Measurements from ENCODE around the gene PIK3AP1. TPM values are rescaled to one million over a fixed set of nuclear protein-coding genes. Genes with fewer than 3 reads are reported as not detected.

Gene PIK3AP1
- total RNA-seq, 2 donors from 2014 or later = 3.8 to 15.6 TPM

DNA sequence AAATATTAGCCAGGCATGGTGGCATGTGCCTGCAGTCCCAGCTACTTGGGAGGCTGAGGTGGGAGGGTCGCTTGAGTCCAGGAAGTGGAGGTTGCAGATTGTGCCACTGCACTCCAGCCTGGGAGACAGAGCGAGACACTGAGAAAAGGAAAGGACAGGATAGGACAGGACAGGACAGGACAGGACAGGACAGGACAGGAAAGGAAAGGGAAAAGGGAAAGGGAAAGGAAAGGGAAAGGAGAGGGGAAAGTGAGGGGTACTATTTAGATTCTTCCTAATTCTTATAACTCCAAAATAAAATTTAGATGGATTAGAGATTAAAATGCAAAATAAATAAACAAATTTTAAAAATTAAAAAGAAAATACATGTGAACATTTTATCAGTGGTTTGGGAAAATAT, 58.7 kb downstream of the PIK3AP1 start:
- intact Hi-C loops (cut with DNase I) = no loop called here

DNA sequence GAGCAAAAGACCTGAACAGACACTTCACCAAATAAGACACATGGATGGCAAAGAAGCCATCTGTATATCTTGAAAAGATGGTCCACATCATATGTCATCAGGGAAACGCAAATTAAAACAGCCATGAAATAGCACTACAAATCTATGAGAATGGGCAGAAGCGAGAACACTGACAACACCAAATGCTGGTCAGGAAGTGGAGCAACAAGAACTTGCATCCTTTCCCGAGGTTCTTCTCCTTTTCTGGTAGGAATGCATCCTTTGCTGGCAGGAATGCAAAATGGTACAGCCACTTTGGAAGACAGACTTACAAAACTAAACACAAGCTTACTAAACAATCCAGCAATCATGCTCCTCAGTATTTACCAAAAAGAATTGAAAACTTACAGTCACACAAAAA, 60.0 kb downstream of the PIK3AP1 start:
- no peaks in the 10 kb centered on the region for H3K9me3 ChIP-seq
- H3K27me3 ChIP-seq (replicated peaks; ENCODE audit: insufficient read depth) = no peaks in the 10 kb centered on the region
- WGBS = 89% methylated on average over 3 of the region's 3 CpGs

More for the DNA sequence above, 58.7 kb downstream of the PIK3AP1 start:
- Histone ChIP-seq H3K4me1 (replicated peaks) (no peaks in the 10 kb centered on the region), H3K27ac (no peak overlapping the region), H3K36me3 (no peaks in the 10 kb centered on the region), H3K9me3 (no peaks in the 10 kb centered on the region), H3K4me3 (no peak overlapping the region), H3K27me3 (replicated peaks; ENCODE audit: insufficient read depth) (no peaks in the 10 kb centered on the region)
- no peak for DNase-seq (ENCODE audit: low spot score)
- TF ChIP-seq POLR2A (IDR thresholded peaks at IDR 0.05) (no peak), POLR2AphosphoS5 (IDR thresholded peaks at IDR 0.05) (no peak)
- TF ChIP-seq, protein P1, sequence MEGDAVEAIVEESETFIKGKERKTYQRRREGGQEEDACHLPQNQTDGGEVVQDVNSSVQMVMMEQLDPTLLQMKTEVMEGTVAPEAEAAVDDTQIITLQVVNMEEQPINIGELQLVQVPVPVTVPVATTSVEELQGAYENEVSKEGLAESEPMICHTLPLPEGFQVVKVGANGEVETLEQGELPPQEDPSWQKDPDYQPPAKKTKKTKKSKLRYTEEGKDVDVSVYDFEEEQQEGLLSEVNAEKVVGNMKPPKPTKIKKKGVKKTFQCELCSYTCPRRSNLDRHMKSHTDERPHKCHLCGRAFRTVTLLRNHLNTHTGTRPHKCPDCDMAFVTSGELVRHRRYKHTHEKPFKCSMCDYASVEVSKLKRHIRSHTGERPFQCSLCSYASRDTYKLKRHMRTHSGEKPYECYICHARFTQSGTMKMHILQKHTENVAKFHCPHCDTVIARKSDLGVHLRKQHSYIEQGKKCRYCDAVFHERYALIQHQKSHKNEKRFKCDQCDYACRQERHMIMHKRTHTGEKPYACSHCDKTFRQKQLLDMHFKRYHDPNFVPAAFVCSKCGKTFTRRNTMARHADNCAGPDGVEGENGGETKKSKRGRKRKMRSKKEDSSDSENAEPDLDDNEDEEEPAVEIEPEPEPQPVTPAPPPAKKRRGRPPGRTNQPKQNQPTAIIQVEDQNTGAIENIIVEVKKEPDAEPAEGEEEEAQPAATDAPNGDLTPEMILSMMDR (IDR thresholded peaks at IDR 0.05) = no peak
- WGBS = 80% methylated on average over 2 of the region's 2 CpGs

GRCh38 chr10:96658844-96659243, 61.5 kb downstream of the PIK3AP1 start:
- intact Hi-C loops (cut with DNase I) = no loop called here
- H3K36me3 ChIP-seq = no peaks in the 10 kb centered on the region
- H3K9me3 ChIP-seq = no peaks in the 10 kb centered on the region
- 74% methylated on average over 3 of the region's 3 CpGs for WGBS
- DNase-seq (ENCODE audit: low spot score) = no peak
- no peaks in the 10 kb centered on the region for H3K27me3 ChIP-seq (replicated peaks; ENCODE audit: insufficient read depth)
- no peak for TF ChIP-seq POLR2AphosphoS5 (IDR thresholded peaks at IDR 0.05)
- TF ChIP-seq, protein P1 (IDR thresholded peaks at IDR 0.05) = no peak
- no peak for TF ChIP-seq POLR2A (IDR thresholded peaks at IDR 0.05)
- no peak overlapping the region for H3K4me3 ChIP-seq
- H3K4me1 ChIP-seq (replicated peaks) = no peaks in the 10 kb centered on the region
- H3K27ac ChIP-seq = no peak overlapping the region

More for the DNA sequence above, 60.0 kb downstream of the PIK3AP1 start:
- no peaks in the 10 kb centered on the region for H3K4me1 ChIP-seq (replicated peaks)
- no peak for TF ChIP-seq POLR2AphosphoS5 (IDR thresholded peaks at IDR 0.05)
- TF ChIP-seq, protein P1 (IDR thresholded peaks at IDR 0.05) = no peak
- TF ChIP-seq POLR2A (IDR thresholded peaks at IDR 0.05) = no peak
- intact Hi-C loops (cut with DNase I) = no loop called here
- no peak overlapping the region for H3K4me3 ChIP-seq
- DNase-seq (ENCODE audit: low spot score) = no peak
- no peaks in the 10 kb centered on the region for H3K36me3 ChIP-seq
- H3K27ac ChIP-seq = no peak overlapping the region

DNA sequence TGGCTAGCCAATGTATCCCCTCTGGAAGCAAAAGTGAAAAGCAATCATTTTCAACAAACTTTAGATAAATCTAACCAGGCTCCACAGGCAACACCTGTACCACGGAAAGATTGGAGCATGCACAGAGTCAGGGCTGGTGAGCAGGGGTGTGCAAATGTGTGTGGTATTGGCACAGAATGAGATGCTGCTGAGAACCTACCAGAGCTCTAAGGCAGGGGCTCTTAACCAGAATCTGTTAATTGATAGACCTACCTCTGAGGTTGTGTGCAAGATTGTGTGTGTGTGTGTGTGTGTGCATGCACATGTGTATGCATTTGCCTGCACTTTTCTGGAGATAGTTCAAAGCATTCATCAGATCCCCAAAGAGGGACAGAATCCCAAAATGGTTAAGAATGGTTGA, 62.9 kb downstream of the PIK3AP1 start:
- Histone ChIP-seq H3K27ac (no peak overlapping the region), H3K36me3 (no peaks in the 10 kb centered on the region), H3K27me3 (replicated peaks; ENCODE audit: insufficient read depth) (no peaks in the 10 kb centered on the region), H3K4me3 (no peak overlapping the region), H3K4me1 (replicated peaks) (no peaks in the 10 kb centered on the region), H3K9me3 (no peaks in the 10 kb centered on the region)
- TF ChIP-seq POLR2AphosphoS5 (IDR thresholded peaks at IDR 0.05) = no peak
- no peak for TF ChIP-seq POLR2A (IDR thresholded peaks at IDR 0.05)
- TF ChIP-seq, protein P1 (IDR thresholded peaks at IDR 0.05) = no peak
- no peak for DNase-seq (ENCODE audit: low spot score)
- WGBS = 88% methylated on average over 1 of the region's 1 CpG
- intact Hi-C loops (cut with DNase I) = no loop called here

- 88% methylated on average over 9 of the region's 9 CpGs for WGBS
Observed at GRCh38 chr10:96656839-96657238, 63.5 kb downstream of the PIK3AP1 start.

More at GRCh38 chr10:96656839-96657238, 63.5 kb downstream of the PIK3AP1 start:
- no peaks in the 10 kb centered on the region for H3K36me3 ChIP-seq
- no peak overlapping the region for H3K4me3 ChIP-seq
- H3K27ac ChIP-seq = no peak overlapping the region
- intact Hi-C loops (cut with DNase I) = no loop called here
- TF ChIP-seq POLR2AphosphoS5 (IDR thresholded peaks at IDR 0.05) = no peak
- no peaks in the 10 kb centered on the region for H3K9me3 ChIP-seq
- no peaks in the 10 kb centered on the region for H3K4me1 ChIP-seq (replicated peaks)
- DNase-seq (ENCODE audit: low spot score) = no peak
- no peaks in the 10 kb centered on the region for H3K27me3 ChIP-seq (replicated peaks; ENCODE audit: insufficient read depth)

Data from prostate gland (tissue), 2 donors.